ENCODE results near the gene UBE3D. TPM values are rescaled to one million over a fixed set of nuclear protein-coding genes. Genes with fewer than 3 reads are reported as not detected.

The UBE3D gene
- total and polyA plus RNA-seq, 2 of the 4 experiments (the other 2 are of a cell fraction) = 3.2 to 6.3 TPM

DNA sequence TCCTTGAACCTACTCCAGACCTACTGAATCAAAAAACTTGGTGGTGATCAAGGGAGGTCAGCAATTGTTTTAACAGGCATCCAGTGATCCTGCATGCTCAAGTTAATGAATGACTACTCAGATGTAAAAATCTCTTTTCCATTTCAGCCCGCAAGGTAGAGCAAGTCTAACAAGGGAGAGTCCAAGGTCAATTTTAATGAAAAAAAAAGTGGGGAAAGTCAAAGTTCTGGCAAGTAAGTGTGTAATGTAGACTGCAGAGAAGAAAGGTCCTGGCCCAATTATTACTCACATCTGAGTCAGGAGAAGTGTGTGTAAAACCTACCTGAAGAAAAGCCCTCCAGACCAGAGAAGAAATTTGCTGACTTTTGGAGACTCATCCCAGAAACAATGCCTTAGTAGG lies 193.5 kb downstream of the UBE3D start:
- BruUV-seq (replicated peaks) = no TSS peak
- no CpG with 5 or more reads among the region's 1 CpG for WGBS, 2 experiments (ENCODE audit: extremely low coverage in 2 of 2, insufficient read length in 1 of 2)
- CTCF ChIA-PET = no interaction called here

More for the DNA sequence above, 193.5 kb downstream of the UBE3D start:
- Histone ChIP-seq H2BK20ac (ENCODE audit: low read depth, low read length) (no peak overlapping the region), H2BK120ac (ENCODE audit: low read depth, low read length) (no peak overlapping the region), H2AFZ (replicated peaks; ENCODE audit: low read length, poor library complexity) (no peak overlapping the region), H4K91ac (ENCODE audit: insufficient read depth, low read depth, low read length) (no peak overlapping the region), H3K36me3 (ENCODE audit: control insufficient read depth, insufficient read depth, low read length) (no peaks in the 10 kb centered on the region), H3K4me1 (ENCODE audit: control insufficient read depth, insufficient read depth, low read length) (peaks cover 2% of the 10 kb centered on the region; the same call in 1 of the 2 replicates), H3K79me1 (ENCODE audit: low read depth in 1 of 2, low read length in 2 of 2) (no peaks in the 10 kb centered on the region), H3K9me3 (ENCODE audit: control insufficient read depth, insufficient read depth, low read length) (no peaks in the 10 kb centered on the region), H3K14ac (replicated peaks; ENCODE audit: low read depth, low read length) (no peak overlapping the region), H3K56ac (ENCODE audit: extremely low read depth, insufficient read depth, low read length) (no peak overlapping the region), H3K18ac (ENCODE audit: low read depth, low read length) (no peak overlapping the region), H2BK15ac (ENCODE audit: low read depth, low read length) (no peak overlapping the region), H2AK9ac (replicated peaks; ENCODE audit: low read depth, low read length, poor library complexity) (no peak overlapping the region), H4K20me1 (ENCODE audit: insufficient read depth, low read length) (no peaks in the 10 kb centered on the region), H3K27ac (ENCODE audit: insufficient read depth, low read length) (no peak overlapping the region), H3K4ac (ENCODE audit: low read depth, low read length) (no peak overlapping the region), H2BK5ac (ENCODE audit: low read depth, low read length, poor library complexity, severe bottlenecking) (no peak overlapping the region), H3K9me1 (ENCODE audit: insufficient read depth, low read length) (no peaks in the 10 kb centered on the region), H4K8ac (ENCODE audit: low read depth in 2 of 2, low read length in 2 of 2) (no peak overlapping the region), H2AK5ac (ENCODE audit: low read depth, low read length) (no peak overlapping the region), H3K23ac (ENCODE audit: low read depth, low read length) (no peak overlapping the region), H3K27me3 (ENCODE audit: control insufficient read depth, insufficient read depth, low read length) (no peaks in the 10 kb centered on the region), H3K4me2 (ENCODE audit: low read depth, low read length) (no peak overlapping the region), H3K4me3 (ENCODE audit: insufficient read depth, low read depth, low read length) (no peak overlapping the region), H4K5ac (ENCODE audit: low read depth, low read length) (no peak overlapping the region), H3K9ac (ENCODE audit: low read depth, low read length) (no peak overlapping the region)
- dilution Hi-C loops (cut with HindIII; ENCODE audit: low sequenced_read_pairs, unreplicated experiment) = no loop called here
- ATAC-seq (ENCODE audit: low read depth) (no peak), DNase-seq (no peak)
- TF ChIP-seq BHLHE40 (IDR thresholded peaks at IDR 0.05; ENCODE audit: low read depth, low read length) = no peak
- TF ChIP-seq, protein P1, sequence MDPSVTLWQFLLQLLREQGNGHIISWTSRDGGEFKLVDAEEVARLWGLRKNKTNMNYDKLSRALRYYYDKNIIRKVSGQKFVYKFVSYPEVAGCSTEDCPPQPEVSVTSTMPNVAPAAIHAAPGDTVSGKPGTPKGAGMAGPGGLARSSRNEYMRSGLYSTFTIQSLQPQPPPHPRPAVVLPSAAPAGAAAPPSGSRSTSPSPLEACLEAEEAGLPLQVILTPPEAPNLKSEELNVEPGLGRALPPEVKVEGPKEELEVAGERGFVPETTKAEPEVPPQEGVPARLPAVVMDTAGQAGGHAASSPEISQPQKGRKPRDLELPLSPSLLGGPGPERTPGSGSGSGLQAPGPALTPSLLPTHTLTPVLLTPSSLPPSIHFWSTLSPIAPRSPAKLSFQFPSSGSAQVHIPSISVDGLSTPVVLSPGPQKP (IDR thresholded peaks at IDR 0.05; ENCODE audit: borderline replicate concordance, low read depth, low read length) = no peak
- no peak for TF ChIP-seq MXI1 (IDR thresholded peaks at IDR 0.05; ENCODE audit: borderline replicate concordance, low read depth, low read length)
- no peak for TF ChIP-seq SMC3 (IDR thresholded peaks at IDR 0.05; ENCODE audit: low read depth, low read length)
- no peak for TF ChIP-seq CHD1 (IDR thresholded peaks at IDR 0.05; ENCODE audit: low read depth, low read length)
- no peak for TF ChIP-seq RFX5 (IDR thresholded peaks at IDR 0.05; ENCODE audit: low read depth, low read length)
- TF ChIP-seq, protein P2, sequence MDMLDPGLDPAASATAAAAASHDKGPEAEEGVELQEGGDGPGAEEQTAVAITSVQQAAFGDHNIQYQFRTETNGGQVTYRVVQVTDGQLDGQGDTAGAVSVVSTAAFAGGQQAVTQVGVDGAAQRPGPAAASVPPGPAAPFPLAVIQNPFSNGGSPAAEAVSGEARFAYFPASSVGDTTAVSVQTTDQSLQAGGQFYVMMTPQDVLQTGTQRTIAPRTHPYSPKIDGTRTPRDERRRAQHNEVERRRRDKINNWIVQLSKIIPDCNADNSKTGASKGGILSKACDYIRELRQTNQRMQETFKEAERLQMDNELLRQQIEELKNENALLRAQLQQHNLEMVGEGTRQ (IDR thresholded peaks at IDR 0.05; ENCODE audit: low read depth, low read length) = no peak
- no peak for TF ChIP-seq RAD21 (IDR thresholded peaks at IDR 0.05; ENCODE audit: low read length)
- TF ChIP-seq RCOR1 (IDR thresholded peaks at IDR 0.05; ENCODE audit: insufficient replicate concordance, low read length) = no peak
- TF ChIP-seq NFE2L2 (IDR thresholded peaks at IDR 0.05; ENCODE audit: low read depth, low read length) = no peak
- in situ Hi-C loops (cut with MboI; ENCODE audit: low sequenced_read_pairs) = no loop called here
- POLR2A ChIA-PET (ENCODE audit: unreplicated experiment) = no interaction called here
- intact Hi-C loops (cut with micrococcal nuclease) = no loop called here

Data from IMR-90 (cell line).